ENCODE results near the gene TLE6. TPM values are rescaled to one million over a fixed set of nuclear protein-coding genes. Genes with fewer than 3 reads are reported as not detected.
"Not testable (repeated sequence)": the region's sequence is repeated elsewhere in the genome, so short reads cannot be mapped to it uniquely, and the experiment has no call there.

TLE6 gene
- total RNA-seq, 1 donor: 0.27 TPM

DNA sequence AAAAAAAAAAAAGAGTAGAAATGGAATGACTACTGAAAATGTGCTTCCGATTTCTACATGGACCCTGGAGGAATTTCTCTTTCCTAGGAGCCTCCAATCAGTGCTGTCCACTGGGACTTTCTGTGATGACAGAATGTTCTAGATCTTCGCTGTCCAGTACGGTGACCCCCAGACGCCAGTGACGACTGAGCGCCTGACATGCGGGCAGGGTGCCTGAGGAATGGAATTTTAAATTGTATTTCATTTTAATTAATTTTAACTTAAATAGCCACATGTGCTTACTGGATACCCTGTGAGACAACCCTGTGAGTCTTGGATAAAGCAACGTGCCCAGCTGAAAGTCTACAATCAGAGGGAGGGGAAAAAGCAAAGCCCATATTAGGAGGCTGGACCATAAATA, 4.1 kb upstream of the TLE6 start:
- DNase-seq (ENCODE audit: low read depth in 2 of 3, low spot score in 2 of 3): no peak

DNA sequence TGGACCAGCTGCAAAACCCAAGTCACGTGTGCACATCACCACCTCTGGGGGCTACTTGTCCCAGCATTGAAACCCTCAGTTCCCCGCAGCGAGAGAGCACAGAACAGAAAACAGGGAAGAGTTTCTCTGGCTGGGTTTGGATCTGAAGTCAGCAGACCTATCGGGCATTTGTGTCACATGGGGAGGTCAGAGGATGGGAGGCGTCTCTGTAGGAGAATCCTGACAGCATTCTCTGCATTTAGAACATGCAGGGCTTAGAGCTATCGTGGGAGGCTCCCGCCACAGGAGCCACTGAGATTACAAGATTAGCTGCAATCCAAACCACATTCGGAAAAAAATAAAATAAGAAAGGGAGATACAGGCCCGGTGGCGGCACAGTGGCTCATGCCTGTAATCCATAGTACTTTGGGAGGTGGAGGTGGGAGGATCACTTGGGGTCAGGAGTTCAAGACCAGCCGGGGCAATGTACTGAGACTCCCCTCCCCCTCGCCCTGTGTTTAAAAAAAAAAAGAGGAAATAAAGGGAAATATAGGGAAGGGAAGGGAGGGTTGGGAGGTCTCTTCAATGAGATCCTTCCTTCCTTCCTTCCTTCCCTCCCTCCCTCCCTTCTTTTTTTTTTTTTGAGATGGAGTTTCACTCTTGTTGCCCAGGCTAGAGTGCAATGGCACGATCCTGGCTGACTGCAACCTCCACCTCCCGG, 2.9 kb upstream of the TLE6 start:
- peak in 1 of 3 donors; percentile 35 for DNase-seq (ENCODE audit: low read depth in 2 of 3, low spot score in 2 of 3)

DNA sequence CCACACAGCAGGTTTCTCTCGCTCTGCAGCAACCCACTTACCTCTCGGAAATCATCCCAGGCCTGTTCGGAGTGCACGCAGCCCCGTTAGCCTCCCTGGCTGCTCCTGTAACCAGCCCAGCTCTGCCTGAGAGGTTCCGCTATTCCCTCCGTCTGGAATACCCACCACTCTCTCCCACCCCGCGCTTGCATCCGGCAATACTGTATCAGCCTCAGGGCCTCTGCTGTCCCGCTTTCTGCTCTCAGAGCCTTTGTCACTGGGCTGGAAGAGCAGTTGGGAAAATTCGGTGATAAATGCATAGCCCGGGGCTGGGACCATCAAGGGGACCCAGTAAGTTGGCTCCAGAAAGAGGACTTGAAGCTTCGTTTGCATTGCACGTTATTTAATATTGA, 759 bp upstream of the TLE6 start:
- no peak for DNase-seq (ENCODE audit: low read depth in 2 of 3, low spot score in 2 of 3)

DNA sequence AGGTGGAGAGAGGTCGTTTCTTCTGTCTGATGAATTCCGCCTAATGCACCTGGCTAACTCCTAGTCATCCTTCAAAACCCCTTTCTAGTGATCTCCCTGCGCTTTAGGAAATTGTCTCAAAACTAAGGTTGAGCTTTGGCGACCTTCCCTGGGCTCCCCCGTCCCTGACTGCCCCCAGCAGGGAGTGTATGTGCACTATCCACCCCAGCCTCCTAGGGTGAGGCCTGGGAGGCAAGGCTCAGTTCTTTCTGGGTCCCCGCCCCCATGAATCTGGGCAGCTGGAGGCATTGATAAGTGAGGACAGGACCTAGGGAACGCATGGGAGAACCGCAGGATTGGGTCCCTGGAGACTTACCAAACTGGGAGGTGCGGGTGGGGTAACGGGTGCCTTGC, 378 bp downstream of the TLE6 start:
- no peak for DNase-seq (ENCODE audit: low read depth in 2 of 3, low spot score in 2 of 3)

DNA sequence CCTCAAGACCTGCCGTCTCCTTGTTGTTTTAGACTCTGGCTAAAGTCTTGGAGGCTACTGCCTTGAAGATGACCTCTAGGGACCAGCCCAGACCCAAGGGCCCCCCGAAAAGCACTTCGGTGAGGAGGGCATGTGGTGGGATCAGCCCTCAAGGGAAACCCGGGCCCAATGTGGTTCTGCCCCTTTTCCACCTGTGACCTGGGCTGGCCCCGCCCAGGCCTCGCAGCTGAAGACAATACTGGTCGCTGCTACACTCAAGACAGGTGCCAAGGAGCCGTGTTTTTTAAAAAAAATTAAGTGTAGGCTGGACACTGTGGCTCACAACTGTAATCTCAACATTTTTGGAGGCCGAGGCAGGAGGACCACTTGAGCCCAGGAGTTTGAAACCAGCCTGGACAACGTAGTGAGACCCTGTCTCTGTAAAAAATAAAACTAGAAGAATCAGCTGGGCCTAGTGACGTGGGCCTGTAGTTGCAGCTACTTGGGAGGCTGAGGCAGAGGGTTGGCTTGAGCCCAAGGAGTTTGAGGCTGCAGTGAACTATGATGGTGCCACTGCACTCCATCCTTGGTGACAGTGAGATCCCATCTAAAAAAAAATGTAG, 903 bp downstream of the TLE6 start:
- DNase-seq (ENCODE audit: low read depth in 2 of 3, low spot score in 2 of 3): no peak

DNA sequence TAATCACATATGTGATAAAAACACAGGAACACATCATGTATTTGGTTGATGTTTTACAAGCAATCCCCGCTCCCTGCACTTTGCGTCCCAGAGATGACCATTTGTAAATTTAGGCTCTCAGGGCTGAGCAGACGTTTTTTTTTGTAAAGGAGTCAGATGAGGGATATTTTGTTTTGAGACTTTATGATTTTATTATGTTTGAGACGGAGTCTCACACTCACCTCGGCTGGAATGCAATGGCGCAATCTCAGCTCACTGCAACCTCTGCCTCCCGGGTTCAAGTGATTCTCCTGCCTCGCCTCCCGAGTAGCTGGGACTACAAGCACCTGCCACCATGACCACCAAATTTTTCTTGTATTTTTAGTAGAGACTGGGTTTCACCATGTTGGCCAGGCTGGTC, 1.4 kb downstream of the TLE6 start:
- DNase-seq (ENCODE audit: low read depth in 2 of 3, low spot score in 2 of 3): no peak

DNA sequence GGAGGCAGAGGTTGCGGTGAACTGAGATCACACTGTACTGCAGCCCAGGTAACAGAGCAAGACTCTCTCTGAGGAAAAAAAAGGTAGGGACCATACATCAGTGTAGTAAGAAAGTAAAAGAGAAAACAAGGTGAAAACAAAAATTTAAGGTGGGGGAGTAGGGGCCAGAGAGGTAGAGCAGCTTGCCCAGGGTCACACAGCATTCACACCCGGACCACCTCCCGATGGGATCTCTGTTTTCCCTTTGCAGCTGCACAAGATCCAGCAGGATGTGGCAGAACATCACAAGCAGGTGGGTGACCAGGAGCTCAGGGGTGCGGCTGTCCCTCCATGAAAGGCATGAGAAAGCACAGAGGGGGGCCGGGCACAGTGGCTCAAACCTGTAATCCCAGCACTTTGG, 4.5 kb downstream of the TLE6 start:
- no peak for DNase-seq (ENCODE audit: low read depth in 2 of 3, low spot score in 2 of 3)

DNA sequence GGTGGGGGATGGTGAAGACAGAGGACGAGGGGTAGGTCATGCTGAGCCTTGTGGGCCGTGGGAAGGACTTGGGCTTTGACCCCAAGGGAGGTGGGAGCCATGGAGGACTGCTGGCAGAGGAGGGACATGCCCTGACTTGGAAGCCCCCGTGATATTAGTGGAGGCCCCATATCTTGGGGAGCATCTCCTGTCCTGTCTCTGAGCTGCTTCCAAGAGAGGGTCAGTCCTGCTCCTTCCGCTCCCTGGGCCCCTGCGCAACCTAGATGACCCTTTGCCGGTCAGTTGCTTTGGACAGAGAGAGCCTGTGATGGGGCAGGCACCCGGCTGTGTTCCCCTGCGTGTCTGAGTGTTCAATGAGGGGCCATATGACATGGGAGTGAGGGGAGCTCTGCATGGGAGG, 5.2 kb downstream of the TLE6 start:
- no peak for DNase-seq (ENCODE audit: low read depth in 2 of 3, low spot score in 2 of 3)

DNA sequence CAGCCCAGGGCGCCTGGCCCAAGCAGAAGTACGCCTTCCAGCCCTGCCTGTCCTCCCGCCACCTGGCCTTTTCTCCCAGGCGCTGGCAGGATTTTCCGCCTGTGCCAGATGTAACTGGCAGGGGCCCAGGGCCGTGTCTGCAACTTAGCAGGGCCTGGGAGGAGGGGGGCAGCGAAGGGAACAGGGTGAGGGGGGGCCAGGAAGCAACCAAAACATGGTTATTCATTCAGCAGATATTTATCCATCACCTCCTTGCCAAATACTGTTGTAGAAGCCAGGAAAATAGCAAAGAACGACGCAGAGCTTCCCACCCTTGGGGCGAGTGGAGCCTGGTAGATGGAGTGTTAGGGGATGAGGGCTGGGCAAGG, 5.6 kb downstream of the TLE6 start:
- DNase-seq (ENCODE audit: low read depth in 2 of 3, low spot score in 2 of 3): peak in 1 of 3 donors; percentile 51

DNA sequence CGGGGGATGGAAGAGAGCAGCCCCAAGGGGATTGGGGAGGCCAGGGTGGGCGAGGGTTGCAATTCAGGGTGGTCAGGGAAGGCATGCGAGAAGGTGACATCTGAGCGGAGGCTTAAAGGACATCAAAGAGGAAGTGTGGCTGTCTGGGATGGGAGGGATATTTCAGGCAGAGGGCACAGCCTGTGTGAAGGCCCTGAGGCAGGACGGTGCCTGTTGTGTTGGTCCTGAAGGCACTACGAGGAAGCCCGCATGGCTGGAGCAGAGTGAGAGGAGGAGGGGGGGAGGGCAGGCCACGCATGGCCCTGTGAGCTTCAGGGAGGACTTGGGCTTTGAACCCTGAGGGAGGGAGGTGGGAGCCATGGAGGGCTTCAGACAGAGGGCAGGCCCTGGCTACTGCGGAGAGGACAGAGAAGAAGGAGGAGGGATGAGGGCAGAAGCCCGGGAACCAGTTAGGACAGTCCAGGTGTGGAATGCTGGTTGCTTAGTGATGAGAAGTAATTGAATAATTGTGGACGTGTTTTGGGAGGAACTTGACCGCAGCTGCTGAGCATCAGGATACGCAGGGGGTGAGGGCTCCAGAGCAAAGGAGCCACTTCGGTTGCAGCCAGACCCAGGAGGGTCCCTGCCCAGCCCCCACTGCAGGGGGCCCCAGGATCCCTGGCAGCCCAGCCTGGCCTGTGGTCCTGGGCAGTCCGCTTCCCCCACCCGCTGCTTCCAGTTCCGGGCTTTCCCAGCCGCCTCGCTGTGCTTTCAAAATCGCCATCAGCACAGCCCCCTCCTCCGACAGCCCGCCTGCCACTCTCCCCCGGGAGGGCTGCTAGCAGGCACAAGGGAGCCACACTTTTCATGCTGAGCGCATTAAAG, 6.2 kb downstream of the TLE6 start:
- peak in 1 of 3 donors; percentile 39 for DNase-seq (ENCODE audit: low read depth in 2 of 3, low spot score in 2 of 3)

DNA sequence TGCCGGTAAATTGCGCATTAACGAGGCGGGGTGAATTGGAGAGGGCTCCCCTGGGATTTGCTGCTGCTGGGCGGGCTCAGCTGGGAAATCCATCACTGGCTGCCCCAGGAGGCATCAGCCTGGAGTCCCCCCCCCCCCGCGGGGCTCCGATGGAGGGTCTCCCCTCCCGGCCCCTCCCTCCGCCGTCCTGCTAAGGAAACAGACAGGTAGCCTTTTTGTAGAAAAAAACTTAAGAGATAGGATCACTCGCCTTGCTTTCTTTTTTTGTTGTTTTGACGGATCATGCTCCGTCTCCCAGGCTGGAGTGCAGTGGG, 6.8 kb downstream of the TLE6 start:
- no peak for DNase-seq (ENCODE audit: low read depth in 2 of 3, low spot score in 2 of 3)

DNA sequence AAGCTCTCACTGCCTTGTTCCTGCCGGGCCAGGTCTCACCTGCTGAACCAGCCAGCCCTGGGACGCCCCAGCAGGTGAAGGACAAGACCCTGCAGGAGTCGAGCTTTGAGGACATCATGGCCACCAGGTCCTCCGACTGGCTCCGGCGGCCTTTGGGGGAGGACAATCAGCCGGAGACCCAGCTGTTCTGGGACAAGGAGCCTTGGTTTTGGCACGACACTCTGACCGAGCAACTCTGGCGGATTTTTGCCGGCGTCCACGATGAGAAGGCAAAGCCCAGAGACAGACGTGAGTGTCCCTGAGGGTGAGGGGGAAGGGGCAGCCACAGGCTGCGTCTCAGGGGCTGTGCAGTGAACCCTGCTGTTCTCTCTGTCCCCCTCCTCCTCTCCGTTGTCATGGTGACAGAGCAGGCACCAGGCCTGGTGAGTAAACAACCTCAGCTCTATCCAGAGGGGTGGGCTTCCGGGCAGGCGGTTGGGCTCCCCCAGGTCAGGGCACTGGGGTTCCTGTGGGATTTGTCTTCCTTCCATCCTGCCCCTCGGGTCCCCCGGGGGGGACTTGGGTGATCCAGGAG, 9.7 kb downstream of the TLE6 start:
- peak in 1 of 3 donors; percentile 50 for DNase-seq (ENCODE audit: low read depth in 2 of 3, low spot score in 2 of 3)

DNA sequence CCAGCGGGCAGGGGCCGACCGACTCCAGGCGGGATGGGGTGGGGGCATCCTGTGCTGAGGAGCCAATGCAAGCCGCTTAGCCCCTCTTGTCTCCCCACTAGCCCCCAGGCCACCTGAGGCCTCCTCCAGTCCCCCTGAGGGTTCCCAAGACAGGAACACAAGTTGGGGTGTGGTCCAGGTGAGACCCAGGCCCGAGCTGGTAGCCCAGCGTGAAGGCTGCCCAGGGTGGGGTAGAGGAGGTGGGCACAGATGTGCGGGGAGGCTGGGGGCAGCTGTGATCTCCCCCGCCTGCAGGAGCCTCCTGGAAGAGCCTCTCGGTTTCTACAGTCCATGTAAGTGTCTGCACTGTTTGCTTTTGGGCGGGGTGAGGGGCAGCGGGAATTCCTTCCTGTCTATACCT, 10.4 kb downstream of the TLE6 start:
- DNase-seq (ENCODE audit: low read depth in 2 of 3, low spot score in 2 of 3): no peak

DNA sequence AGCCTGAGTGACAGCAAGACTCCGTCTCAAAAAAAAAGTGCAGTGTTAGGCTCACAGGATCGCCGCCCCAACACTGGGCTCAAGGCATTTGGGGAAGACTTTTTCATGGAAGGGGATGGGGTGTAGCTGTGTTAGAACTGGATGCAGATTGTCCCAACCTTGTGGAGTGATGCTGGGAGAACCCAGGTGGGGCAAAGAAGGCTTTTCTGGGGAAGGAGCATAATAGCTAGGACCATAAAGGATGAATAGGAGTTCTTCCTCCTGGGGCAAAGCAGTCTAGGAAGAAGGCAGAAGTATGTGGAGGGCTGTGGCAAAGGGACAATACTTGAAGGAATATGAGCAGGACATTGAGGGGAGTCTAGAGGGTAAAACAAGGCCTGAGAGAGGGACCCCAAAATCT, 11.2 kb downstream of the TLE6 start:
- no peak for DNase-seq (ENCODE audit: low read depth in 2 of 3, low spot score in 2 of 3)

DNA sequence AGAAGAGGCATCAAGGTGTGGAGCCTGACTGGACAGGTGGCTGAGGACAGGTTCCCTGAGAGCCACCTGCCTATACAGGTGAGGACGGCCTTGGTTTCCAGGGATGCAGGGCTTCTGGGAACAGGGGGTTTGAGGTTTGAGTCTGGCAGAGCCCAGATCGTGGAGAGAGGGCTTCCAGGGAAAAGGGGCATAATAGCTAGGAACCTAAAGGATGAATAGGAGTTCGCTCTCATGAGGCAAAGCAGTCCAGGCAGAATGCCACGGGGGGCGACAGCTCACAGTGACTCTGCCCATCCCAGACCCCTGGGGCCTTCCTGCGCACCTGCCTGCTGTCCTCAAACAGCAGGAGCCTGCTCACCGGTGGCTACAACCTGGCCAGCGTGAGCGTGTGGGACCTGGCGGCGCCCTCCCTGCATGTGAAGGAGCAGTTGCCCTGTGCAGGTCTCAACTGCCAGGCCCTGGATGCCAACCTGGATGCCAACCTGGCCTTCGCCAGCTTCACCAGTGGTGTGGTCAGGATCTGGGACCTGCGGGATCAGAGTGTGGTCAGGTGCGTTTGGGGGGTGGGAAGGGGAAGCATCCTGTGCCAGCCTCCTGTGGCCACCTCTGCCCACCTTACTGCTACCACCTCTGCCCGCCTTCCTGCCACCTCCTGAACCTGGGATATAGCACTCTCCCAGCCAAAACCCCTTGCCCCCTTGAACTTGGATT, 12.0 kb downstream of the TLE6 start:
- no peak for DNase-seq (ENCODE audit: low read depth in 2 of 3, low spot score in 2 of 3)

DNA sequence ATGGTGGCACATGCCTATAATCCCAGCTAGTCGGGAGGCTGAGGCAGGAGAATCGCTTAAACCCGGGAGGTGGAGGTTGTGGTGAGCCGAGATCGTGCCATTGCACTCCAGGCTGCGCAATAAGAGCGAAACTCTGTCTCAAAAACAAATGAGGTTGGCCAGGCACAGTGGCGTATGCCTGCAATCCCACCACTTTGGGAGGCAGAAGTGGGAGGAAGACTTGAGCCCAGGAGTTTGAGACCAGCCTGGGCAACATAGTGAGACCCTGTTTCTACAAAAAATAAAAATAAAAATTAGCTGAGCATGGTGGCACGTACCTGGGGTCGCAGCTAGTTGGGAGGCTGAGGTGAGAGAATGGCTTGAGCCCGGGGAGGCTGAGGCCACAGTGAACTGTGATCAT, 15.0 kb downstream of the TLE6 start:
- DNase-seq (ENCODE audit: low read depth in 2 of 3, low spot score in 2 of 3): not testable (repeated sequence)

DNA sequence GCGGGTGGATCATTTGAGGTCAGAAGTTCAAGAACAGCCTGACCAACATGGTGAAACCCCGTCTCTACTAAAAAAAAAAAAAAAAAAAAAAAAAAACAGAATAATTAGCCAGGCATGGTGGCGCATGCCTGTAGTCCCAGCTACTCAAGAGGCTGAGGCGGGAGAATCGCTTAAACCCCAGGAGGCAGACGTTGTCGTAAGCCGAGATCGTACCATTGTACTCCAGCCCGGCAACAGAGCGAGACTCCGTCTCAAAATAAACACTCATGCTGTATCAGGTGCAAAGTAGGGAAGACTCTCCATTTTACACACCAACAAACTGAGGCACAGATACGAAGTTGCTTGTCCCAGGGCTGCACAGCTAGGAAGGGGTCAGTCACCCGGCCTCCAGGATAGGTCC, 15.6 kb downstream of the TLE6 start:
- DNase-seq (ENCODE audit: low read depth in 2 of 3, low spot score in 2 of 3): no peak

DNA sequence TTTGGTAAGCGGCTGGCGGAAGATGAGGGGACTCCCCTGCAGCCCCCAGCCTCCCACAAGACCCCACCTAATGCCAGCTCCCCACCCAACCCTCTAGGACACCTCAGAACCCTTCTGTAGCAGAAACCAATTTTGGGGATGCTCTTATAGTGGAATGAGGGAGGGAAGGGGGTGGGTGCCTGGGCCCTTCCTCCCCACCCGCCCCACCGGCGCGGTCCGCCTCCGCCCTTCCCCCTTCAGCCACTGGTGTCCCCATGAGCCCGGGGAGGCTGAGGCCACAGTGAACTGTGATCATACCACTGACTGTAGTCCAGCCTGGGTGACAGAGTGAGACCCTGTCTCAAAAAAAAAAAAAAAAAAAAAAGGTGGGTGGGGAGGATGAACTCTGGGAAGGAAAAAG, 16.2 kb downstream of the TLE6 start:
- no peak for DNase-seq (ENCODE audit: low read depth in 2 of 3, low spot score in 2 of 3)

DNA sequence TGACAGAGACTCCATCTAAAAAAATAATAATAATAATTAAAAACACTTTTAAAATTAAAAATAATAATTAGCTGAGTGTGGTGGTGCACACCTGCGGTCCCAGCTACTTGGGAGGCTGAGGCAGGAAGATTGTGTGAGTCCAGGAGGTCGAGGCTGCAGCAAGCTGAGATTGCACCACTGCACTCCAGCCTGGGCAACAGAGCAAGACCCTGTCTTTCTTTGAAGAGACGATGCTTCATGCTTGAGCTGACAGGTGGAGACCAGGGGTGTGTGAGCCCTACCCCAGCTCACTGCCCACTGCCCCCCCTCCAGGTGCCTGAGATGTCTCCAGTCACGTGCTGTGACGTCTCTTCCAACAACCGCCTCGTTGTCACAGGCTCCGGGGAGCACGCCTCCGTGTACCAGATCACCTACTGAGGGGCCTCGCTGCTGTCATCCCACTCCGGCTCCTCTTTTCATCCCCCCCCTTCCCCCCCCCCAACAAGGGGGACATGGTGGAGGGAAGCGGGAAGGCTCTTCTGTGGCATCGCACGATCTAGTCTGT, 17.3 kb downstream of the TLE6 start:
- DNase-seq (ENCODE audit: low read depth in 2 of 3, low spot score in 2 of 3): no peak

DNA sequence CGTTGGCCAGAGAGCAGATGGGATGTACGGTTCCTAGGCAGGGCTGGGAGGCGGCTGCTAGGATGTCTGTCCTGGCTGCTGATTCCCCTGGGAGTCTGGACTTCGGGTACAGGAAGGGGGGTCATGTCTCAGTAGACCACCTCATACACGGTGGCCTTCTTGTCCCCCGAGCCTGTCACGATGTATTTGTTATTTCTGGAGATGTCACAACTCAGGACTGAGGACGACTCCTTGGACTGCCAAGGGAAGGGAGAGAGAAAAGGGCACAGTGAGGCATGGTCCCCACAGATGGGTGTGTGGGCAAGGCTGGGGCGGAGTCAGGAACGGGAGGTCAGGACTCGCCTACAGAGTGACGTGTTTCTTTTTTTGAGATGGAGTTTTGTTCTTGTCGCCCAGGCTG, 20.4 kb downstream of the TLE6 start:
- DNase-seq (ENCODE audit: low read depth in 2 of 3, low spot score in 2 of 3): no peak

DNA sequence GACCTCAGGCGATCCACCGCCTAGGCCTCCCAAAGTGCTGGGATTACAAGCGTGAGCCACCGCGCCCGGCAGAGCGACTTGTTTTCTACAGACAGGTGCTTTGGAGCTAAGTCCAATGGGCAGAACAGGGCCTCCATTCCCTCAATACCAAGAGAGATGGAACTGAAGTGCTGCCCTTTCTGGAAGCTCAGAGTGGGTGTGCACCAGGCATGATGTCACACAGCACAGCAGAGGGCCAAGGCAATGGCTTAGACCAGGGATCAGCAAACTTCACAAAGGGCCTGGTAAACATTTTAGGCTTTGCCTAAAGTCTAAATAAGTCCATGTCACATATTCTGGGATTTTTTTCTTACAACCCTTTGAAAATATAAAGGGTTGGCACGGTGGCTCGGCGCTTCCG, 21.3 kb downstream of the TLE6 start:
- no peak for DNase-seq (ENCODE audit: low read depth in 2 of 3, low spot score in 2 of 3)

Data from hematopoietic multipotent progenitor cell (in vitro differentiated cells).